ENCODE results near the gene GHR.
"Not testable (repeated sequence)": the region's sequence is repeated elsewhere in the genome, so short reads cannot be mapped to it uniquely, and the experiment has no call there.

The GHR gene

DNA sequence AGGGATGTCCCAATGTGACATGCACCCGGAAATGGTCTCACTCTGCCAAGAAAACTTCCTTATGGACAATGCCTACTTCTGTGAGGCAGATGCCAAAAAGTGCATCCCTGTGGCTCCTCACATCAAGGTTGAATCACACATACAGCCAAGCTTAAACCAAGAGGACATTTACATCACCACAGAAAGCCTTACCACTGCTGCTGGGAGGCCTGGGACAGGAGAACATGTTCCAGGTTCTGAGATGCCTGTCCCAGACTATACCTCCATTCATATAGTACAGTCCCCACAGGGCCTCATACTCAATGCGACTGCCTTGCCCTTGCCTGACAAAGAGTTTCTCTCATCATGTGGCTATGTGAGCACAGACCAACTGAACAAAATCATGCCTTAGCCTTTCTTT is 295.8 kb downstream of the GHR start:
- no peak for TF ChIP-seq CTCF (IDR thresholded peaks at IDR 0.05; ENCODE audit: control insufficient read depth, insufficient read depth, low read depth, low read length, missing control alignments)
- DNase-seq (ENCODE audit: low read depth): no peak
- H3K4me3 ChIP-seq (ENCODE audit: control insufficient read depth, low read depth, low read length): no peak overlapping the region

DNA sequence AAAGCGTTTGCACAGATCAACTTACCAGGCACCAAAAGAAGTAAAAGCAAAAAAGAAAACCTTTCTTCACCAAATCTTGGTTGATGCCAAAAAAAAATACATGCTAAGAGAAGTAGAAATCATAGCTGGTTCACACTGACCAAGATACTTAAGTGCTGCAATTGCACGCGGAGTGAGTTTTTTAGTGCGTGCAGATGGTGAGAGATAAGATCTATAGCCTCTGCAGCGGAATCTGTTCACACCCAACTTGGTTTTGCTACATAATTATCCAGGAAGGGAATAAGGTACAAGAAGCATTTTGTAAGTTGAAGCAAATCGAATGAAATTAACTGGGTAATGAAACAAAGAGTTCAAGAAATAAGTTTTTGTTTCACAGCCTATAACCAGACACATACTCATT is 297.0 kb downstream of the GHR start:
- H3K4me3 ChIP-seq (ENCODE audit: control insufficient read depth, low read depth, low read length): no peak overlapping the region
- TF ChIP-seq CTCF (IDR thresholded peaks at IDR 0.05; ENCODE audit: control insufficient read depth, insufficient read depth, low read depth, low read length, missing control alignments): no peak
- DNase-seq (ENCODE audit: low read depth): no peak

- no peak for DNase-seq (ENCODE audit: low read depth)
- H3K4me3 ChIP-seq (ENCODE audit: control insufficient read depth, low read depth, low read length): no peak overlapping the region
- TF ChIP-seq CTCF (IDR thresholded peaks at IDR 0.05; ENCODE audit: control insufficient read depth, insufficient read depth, low read depth, low read length, missing control alignments): no peak
Observed at GRCh38 chr5:42721484-42721883, 298.2 kb downstream of the GHR start.

GRCh38 chr5:42734531-42735058 is 311.4 kb downstream of the GHR start:
- H3K4me3 ChIP-seq (ENCODE audit: control insufficient read depth, low read depth, low read length); DNase-seq (ENCODE audit: low read depth): not testable (repeated sequence)

GRCh38 chr5:42740920-42741319 is 317.7 kb downstream of the GHR start:
- DNase-seq (ENCODE audit: low read depth): no peak
- TF ChIP-seq CTCF (IDR thresholded peaks at IDR 0.05; ENCODE audit: control insufficient read depth, insufficient read depth, low read depth, low read length, missing control alignments): no peak
- no peak overlapping the region for H3K4me3 ChIP-seq (ENCODE audit: control insufficient read depth, low read depth, low read length)

DNA sequence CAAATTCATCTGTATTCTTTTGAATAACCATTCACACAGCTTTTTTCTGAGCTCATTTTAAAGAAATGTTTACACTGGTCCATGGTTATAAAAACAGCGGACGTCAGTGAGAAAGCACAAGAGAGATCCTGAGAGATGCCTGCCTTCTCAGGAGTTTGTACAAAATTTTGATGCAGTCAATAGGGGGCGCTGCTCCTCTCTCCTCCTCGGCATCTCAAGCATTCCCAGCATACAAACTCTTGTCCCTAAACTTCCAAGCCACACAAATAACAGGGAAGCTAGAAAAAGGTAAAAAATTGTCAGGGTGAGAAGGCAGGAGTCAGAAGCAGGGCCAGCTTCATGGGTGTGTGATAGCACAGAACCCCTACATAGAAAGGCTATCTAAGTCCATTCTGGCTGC is 322.2 kb downstream of the GHR start:
- peak; percentile 49 for TF ChIP-seq CTCF (IDR thresholded peaks at IDR 0.05; ENCODE audit: control insufficient read depth, insufficient read depth, low read depth, low read length, missing control alignments)
- H3K4me3 ChIP-seq (ENCODE audit: control insufficient read depth, low read depth, low read length): no peak overlapping the region
- no peak for DNase-seq (ENCODE audit: low read depth)

- DNase-seq (ENCODE audit: low read depth): no peak
- H3K4me3 ChIP-seq (ENCODE audit: control insufficient read depth, low read depth, low read length): no peak overlapping the region
- no peak for TF ChIP-seq CTCF (IDR thresholded peaks at IDR 0.05; ENCODE audit: control insufficient read depth, insufficient read depth, low read depth, low read length, missing control alignments)
Observed at GRCh38 chr5:42745856-42746255, 322.6 kb downstream of the GHR start.
